ENCODE results near the gene DSCAML1.

The DSCAML1 gene

DNA sequence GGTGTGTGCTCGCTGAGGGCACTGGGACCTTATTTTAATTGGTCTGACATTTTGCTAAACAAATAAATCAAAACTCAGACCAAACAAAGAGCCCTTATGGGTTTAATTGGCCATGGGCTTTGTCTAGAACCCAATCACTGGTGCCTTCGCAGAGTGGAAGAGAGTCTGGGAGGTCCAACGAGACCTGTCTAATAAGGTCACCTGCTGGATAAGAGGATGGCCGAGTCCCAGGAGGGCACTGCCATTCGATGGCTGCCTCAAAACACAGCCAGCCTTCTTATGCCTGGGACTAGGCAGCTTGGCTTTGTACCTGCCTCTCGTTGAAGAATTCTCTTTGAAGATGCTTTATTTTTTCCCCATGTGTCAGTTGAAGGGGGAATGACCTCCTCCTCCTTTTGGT, 298.2 kb downstream of the DSCAML1 start:
- H3K4me3 ChIP-seq (ENCODE audit: low read depth, low read length): no peak overlapping the region
- no peak for TF ChIP-seq CTCF (IDR thresholded peaks at IDR 0.05; ENCODE audit: insufficient read depth, low read depth, low read length, missing control alignments)
- no peak for DNase-seq (ENCODE audit: low read depth)

- DNase-seq (ENCODE audit: low read depth): no peak
- no peak for TF ChIP-seq CTCF (IDR thresholded peaks at IDR 0.05; ENCODE audit: insufficient read depth, low read depth, low read length, missing control alignments)
- H3K4me3 ChIP-seq (ENCODE audit: low read depth, low read length): no peak overlapping the region
Observed at GRCh38 chr11:117497206-117497951, 299.6 kb downstream of the DSCAML1 start.

GRCh38 chr11:117495357-117495756, 301.7 kb downstream of the DSCAML1 start:
- no peak overlapping the region for H3K4me3 ChIP-seq (ENCODE audit: low read depth, low read length)
- no peak for TF ChIP-seq CTCF (IDR thresholded peaks at IDR 0.05; ENCODE audit: insufficient read depth, low read depth, low read length, missing control alignments)
- DNase-seq (ENCODE audit: low read depth): no peak

DNA sequence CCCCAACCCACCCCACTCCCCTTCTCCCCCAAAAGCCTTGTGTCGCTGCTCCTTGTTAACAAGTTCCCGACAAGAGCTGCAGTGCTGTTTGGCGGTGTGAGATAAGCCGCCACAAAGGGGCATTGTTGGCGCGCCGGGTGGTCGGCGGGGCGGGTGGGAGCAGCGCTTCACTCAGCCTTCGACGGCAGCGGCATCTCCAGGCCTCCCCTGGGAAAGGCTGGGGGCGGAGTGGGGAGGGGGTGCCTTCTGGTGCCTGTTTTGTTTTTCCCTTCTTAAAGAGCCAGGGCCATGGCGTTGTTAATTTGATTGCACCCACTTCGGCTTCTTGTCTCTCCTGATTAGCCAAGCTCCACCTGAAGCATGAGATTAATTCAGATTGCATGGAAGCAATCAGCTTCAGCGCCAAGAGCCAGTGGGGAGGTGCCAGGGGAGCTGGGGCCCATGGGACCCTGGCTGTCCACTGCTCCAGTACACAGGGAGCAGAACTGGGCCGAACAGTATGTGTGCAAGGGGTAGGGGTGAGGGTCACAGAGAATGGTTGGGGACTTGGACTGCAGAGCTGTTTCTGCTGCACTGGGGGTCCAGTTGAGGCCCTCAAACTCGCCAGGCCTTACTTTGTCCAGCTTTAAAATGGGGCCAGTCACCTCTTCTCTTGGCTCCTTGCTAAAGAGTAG, 304.3 kb downstream of the DSCAML1 start:
- H3K4me3 ChIP-seq (ENCODE audit: low read depth, low read length): no peak overlapping the region
- no peak for DNase-seq (ENCODE audit: low read depth)
- no peak for TF ChIP-seq CTCF (IDR thresholded peaks at IDR 0.05; ENCODE audit: insufficient read depth, low read depth, low read length, missing control alignments)

- DNase-seq (ENCODE audit: low read depth): no peak
- no peak for TF ChIP-seq CTCF (IDR thresholded peaks at IDR 0.05; ENCODE audit: insufficient read depth, low read depth, low read length, missing control alignments)
- H3K4me3 ChIP-seq (ENCODE audit: low read depth, low read length): no peak overlapping the region
Observed at GRCh38 chr11:117490911-117491310, 306.1 kb downstream of the DSCAML1 start.

DNA sequence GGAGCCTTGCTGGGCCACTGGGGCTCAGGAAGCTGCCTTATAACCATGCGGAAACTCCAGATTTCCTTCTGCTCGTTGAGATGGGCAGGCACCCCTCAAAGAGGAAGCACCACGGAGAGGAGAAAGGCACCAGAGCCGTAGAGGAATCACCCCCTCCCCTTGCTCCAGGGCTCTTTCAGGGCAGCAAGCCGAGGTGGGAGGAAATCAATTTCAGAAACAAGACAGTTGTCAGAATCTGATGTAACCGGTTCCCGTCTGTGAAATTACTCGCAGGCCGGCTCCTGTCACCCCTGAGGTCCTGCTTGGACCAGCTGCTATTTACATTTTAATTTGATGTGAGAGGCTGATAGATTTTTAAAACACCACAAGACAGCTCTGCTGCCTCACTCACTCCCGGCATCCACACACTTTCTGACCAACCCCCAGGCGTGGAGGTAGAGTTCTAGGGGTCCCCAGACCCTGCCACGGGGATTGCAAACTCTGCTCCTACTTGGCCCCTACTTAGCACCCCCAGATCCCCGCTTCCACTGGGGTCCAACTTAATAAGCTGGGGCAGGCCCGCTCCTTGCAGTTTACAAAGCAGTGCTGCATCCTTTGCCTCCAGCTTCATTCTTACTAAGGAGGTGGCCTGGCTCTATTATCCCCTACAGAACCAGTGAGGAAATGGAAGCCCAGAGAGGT, 306.9 kb downstream of the DSCAML1 start:
- TF ChIP-seq CTCF (IDR thresholded peaks at IDR 0.05; ENCODE audit: insufficient read depth, low read depth, low read length, missing control alignments): no peak
- DNase-seq (ENCODE audit: low read depth): no peak
- H3K4me3 ChIP-seq (ENCODE audit: low read depth, low read length): no peak overlapping the region

All from GM12865 (cell line).